OCI-LY7 (cell line): ENCODE measurements around the gene COPE. TPM values are rescaled to one million over a fixed set of nuclear protein-coding genes. Genes with fewer than 3 reads are reported as not detected.

ENCODE experiments used
- BruUV-seq: library from RNA; stranded (reverse); fragments of 400-500 nt; replicated peaks from 2 replicates; lab custom pipeline; 2021; lab: Mats Ljungman, UMichigan
- CTCF ChIA-PET: fragments of 300-600 bp; sonication (Branson Sonifier 250); formaldehyde crosslinking; loops from one replicate; lab custom pipeline; 2022; ENCODE audit warnings: antibody characterized with exemption; ENCODE audit not compliant: unreplicated experiment; lab: Charles Lee
- POLR2A ChIA-PET: fragments of 300-600 bp; sonication (Branson Sonifier 250); formaldehyde crosslinking; loops from one replicate; lab custom pipeline; 2022; ENCODE audit warnings: antibody characterized with exemption; lab: Charles Lee
- DNase-seq: peaks from one replicate; pipeline ENCODE4 v3.0.0-alpha.2; 2015; ENCODE audit warnings: low spot score
- H2AFZ ChIP-seq: fragments of 200-600 bp; sonication (generic), shearing (Covaris generic); 2 replicates; pipeline ENCODE4 v1.6.1; 2014; ENCODE audit warnings: mild to moderate bottlenecking, antibody characterized with exemption, low read length, moderate library complexity
- H3K27ac ChIP-seq: fragments of 200-600 bp; sonication (generic); 2 replicates; pipeline ENCODE4 v1.5.1; 2014; ENCODE audit warnings: mixed run types, low read depth, mild to moderate bottlenecking, moderate library complexity, low read length, inconsistent platforms; ENCODE audit not compliant: poor library complexity, severe bottlenecking
- H3K36me3 ChIP-seq: fragments of 200-600 bp; sonication (generic); 2 replicates; pipeline ENCODE4 v1.6.1; 2014; ENCODE audit warnings: mild to moderate bottlenecking, antibody characterized with exemption, low read length, moderate library complexity, mixed read lengths; ENCODE audit not compliant: insufficient read depth
- H3K4me1 ChIP-seq: fragments of 200-600 bp; sonication (generic); 2 replicates; pipeline ENCODE4 v1.5.1; 2014; ENCODE audit warnings: mild to moderate bottlenecking, low read length; ENCODE audit not compliant: insufficient read depth, poor library complexity, severe bottlenecking
- H3K4me2 ChIP-seq: fragments of 200-600 bp; sonication (generic); 2 replicates; pipeline ENCODE4 v1.6.1; 2014; ENCODE audit warnings: mild to moderate bottlenecking, low read length
- H3K4me3 ChIP-seq: fragments of 200-600 bp; sonication (generic); 2 replicates; pipeline ENCODE4 v1.5.1; 2014; ENCODE audit warnings: mild to moderate bottlenecking, low read depth, low read length; ENCODE audit not compliant: poor library complexity, severe bottlenecking
- H3K79me2 ChIP-seq: fragments of 200-600 bp; sonication (generic); 2 replicates; pipeline ENCODE4 v1.6.1; 2016; ENCODE audit warnings: low read depth, mild to moderate bottlenecking, low read length, moderate library complexity, mixed read lengths; ENCODE audit not compliant: insufficient read depth
- H3K9me2 ChIP-seq: fragments of 200-600 bp; sonication (generic); 2 replicates; pipeline ENCODE4 v1.6.1; 2016; ENCODE audit warnings: mild to moderate bottlenecking, low read length, mixed read lengths; ENCODE audit not compliant: insufficient read depth
- H3K9me3 ChIP-seq: fragments of 200-600 bp; sonication (generic); 2 replicates; pipeline ENCODE4 v1.6.1; 2014; ENCODE audit warnings: mild to moderate bottlenecking, mixed run types, low read length, mixed read lengths
- H4K20me1 ChIP-seq: fragments of 200-600 bp; sonication (generic); 2 replicates; pipeline ENCODE4 v1.6.1; 2014; ENCODE audit warnings: mild to moderate bottlenecking, antibody characterized with exemption, low read length, moderate library complexity, mixed read lengths; ENCODE audit not compliant: insufficient read depth
- EZH2phosphoT487 ChIP-seq: fragments of 200-600 bp; sonication (generic); IDR thresholded peaks from 2 replicates; pipeline ENCODE4 v1.6.1; 2018; ENCODE audit warnings: low read depth, borderline replicate concordance, mild to moderate bottlenecking, mixed run types, antibody characterized with exemption, low read length, moderate library complexity, mixed read lengths
- intact Hi-C: fragments of 100-400 bp; cut with micrococcal nuclease; formaldehyde crosslinking; loops from one replicate; pipeline ENCODE4 v1.10.0; 2022; ENCODE audit not compliant: unreplicated experiment
- total RNA-seq, 2 experiments: library from RNA; depleted of rRNA in 1 of 2; stranded (reverse); fragments of >200 nt in 1 of 2; shearing (Covaris generic) in 1 of 2; gene quantifications; 2 replicates each; pipeline ENCODE4 v1.2.3, GENCODE V29; 2014 to 2022
- TF ChIP-seq, protein P1 (sequence below): fragments of 200-600 bp; sonication (generic); conservative IDR thresholded peaks from 2 replicates; pipeline ENCODE4 v1.5.1; 2014; ENCODE audit warnings: mild to moderate bottlenecking, antibody characterized with exemption, low read length, moderate library complexity, mixed read lengths

COPE gene
- total RNA-seq, 2 experiments from 2014 or later, result 255 to 256 TPM

DNA sequence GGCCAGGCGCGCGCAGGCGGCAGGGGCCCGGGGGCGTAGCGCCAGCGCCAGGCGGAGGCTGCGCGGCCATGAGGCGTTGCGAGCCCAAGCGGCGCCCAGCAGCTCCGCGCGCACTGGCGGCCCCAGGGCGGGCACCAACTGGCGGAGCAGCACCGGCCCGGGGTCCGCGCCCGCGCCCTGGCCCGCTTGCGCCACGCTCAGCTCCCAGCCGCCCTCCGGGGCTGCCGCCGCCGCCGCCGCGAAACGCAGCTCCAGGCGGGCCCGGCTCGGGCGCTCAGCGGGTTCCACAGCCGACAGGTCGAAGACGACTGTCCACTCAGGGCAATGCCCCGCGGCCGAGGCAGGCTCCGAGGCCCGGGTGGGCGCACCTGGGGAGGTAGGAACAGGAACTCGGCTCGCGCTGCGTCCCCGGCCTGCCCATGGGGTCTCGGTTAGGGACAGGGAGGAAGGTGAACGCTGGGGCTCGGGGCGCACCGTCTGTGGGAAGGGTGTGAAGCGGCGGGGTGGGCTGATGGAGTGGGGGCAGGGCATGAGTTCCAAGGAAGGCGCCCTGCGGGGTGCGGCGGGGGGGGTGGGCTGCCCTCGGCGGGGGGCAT is 50.1 kb downstream of the COPE start:
- Histone ChIP-seq H3K27ac (no peak overlapping the region), H3K9me2 (no peaks in the 10 kb centered on the region), H3K4me1 (peaks cover 12% of the 10 kb centered on the region), H3K4me3 (no peak overlapping the region), H3K4me2 (no peak overlapping the region), H3K79me2 (peaks cover 3% of the 10 kb centered on the region; the same call in 1 of the 2 replicates), H3K36me3 (peaks cover 44% of the 10 kb centered on the region), H2AFZ (no peak overlapping the region), H4K20me1 (peaks cover 8% of the 10 kb centered on the region; the same call in 1 of the 2 replicates), H3K9me3 (no peaks in the 10 kb centered on the region)
- TF ChIP-seq EZH2phosphoT487, result no peak
- TF ChIP-seq, protein P1, sequence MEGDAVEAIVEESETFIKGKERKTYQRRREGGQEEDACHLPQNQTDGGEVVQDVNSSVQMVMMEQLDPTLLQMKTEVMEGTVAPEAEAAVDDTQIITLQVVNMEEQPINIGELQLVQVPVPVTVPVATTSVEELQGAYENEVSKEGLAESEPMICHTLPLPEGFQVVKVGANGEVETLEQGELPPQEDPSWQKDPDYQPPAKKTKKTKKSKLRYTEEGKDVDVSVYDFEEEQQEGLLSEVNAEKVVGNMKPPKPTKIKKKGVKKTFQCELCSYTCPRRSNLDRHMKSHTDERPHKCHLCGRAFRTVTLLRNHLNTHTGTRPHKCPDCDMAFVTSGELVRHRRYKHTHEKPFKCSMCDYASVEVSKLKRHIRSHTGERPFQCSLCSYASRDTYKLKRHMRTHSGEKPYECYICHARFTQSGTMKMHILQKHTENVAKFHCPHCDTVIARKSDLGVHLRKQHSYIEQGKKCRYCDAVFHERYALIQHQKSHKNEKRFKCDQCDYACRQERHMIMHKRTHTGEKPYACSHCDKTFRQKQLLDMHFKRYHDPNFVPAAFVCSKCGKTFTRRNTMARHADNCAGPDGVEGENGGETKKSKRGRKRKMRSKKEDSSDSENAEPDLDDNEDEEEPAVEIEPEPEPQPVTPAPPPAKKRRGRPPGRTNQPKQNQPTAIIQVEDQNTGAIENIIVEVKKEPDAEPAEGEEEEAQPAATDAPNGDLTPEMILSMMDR, result no peak
- DNase-seq, result no peak
- BruUV-seq, result no TSS peak
- ChIA-PET CTCF (interaction anchor here (0.6 kb wide), 1 partner anchor 334 kb away, joined by 3 read pairs; no protein-coding TSS in a partner anchor), POLR2A (no interaction called here)
- intact Hi-C loops, result no loop called here

DNA sequence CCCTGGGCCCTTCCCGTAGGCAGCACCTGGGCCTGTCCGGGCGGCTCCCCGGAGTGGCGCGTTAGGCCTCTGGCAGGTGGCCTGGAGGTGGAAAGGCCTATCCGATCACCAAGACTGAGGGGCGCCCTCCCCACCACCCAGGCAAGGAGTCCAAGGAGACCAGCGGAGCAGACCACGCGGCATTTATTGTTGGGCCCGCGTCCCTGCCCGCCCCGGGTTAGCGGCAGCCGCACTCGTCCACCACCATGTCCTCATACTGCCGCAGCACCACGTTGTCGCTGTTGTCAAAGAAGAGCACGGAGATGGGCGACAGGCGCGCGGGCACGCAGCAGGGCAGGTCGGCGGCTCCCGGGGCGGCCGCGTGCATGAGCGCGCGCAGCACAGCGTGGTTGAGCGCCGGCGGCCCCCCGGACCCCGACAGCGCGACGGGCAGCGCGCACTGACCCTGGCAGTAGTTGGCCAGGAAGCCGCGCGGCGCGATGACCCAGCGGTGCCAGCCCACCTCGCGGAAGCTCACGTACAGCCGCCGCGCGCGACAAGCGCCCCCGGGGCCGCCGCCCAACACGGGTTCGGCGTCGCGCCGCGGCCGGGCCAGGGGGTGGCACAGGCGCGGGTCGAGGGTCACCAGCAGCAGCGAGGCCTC is 50.7 kb downstream of the COPE start:
- POLR2A ChIA-PET, result no interaction called here
- DNase-seq, result no peak
- no TSS peak for BruUV-seq
- peaks cover 50% of the 10 kb centered on the region for H3K36me3 ChIP-seq
- TF ChIP-seq, protein P1, result no peak
- no peak for TF ChIP-seq EZH2phosphoT487
- H3K79me2 ChIP-seq, result peaks cover 3% of the 10 kb centered on the region; the same call in 1 of the 2 replicates
- H3K9me3 ChIP-seq, result no peaks in the 10 kb centered on the region
- peaks cover 12% of the 10 kb centered on the region for H3K4me1 ChIP-seq
- H3K27ac ChIP-seq, result no peak overlapping the region
- no peaks in the 10 kb centered on the region for H3K9me2 ChIP-seq
- intact Hi-C loops, result no loop called here
- no peak overlapping the region for H3K4me2 ChIP-seq
- CTCF ChIA-PET, result interaction anchor here (0.6 kb wide), 1 partner anchor 335 kb away, joined by 3 read pairs; no protein-coding TSS in a partner anchor
- no peak overlapping the region for H3K4me3 ChIP-seq
- H2AFZ ChIP-seq, result no peak overlapping the region
- H4K20me1 ChIP-seq, result peaks cover 8% of the 10 kb centered on the region; the same call in 1 of the 2 replicates

DNA sequence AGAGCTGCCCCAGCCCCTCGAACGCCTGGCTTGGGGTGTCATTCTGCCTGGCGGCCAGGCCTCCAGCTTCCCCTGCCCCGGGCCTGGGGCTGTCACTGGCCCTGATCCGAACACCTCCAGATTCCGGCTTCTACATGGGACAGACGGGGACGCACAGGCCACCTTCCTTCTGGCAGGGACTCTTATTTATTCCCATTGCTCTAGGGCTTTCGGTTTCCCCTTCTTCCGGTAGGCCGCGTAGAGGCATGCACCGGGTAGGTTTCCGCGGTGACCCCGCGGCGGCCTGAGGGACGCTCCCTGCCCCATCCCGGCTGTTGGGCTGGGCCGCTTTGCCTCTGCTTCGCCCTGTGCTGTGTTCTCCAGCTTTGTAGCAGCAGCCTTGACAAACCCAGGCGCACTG is 51.4 kb downstream of the COPE start:
- POLR2A ChIA-PET, result no interaction called here
- no peak overlapping the region for H3K4me2 ChIP-seq
- BruUV-seq, result TSS peak; percentile 78

More for the DNA sequence above, 51.4 kb downstream of the COPE start:
- Histone ChIP-seq H3K9me2 (no peaks in the 10 kb centered on the region), H3K4me3 (no peak overlapping the region), H3K36me3 (peaks cover 58% of the 10 kb centered on the region), H3K4me1 (peaks cover 12% of the 10 kb centered on the region), H4K20me1 (peaks cover 8% of the 10 kb centered on the region; the same call in 1 of the 2 replicates), H3K27ac (no peak overlapping the region), H2AFZ (no peak overlapping the region), H3K79me2 (peaks cover 3% of the 10 kb centered on the region; the same call in 1 of the 2 replicates), H3K9me3 (no peaks in the 10 kb centered on the region)
- CTCF ChIA-PET, result no interaction called here
- TF ChIP-seq EZH2phosphoT487, result no peak
- TF ChIP-seq, protein P1, result no peak
- intact Hi-C loops, result no loop called here
- no peak for DNase-seq
